Fibroblast of lung (primary cell): Measurements from ENCODE around the gene MYO1D. TPM values are rescaled to one million over a fixed set of nuclear protein-coding genes. Genes with fewer than 3 reads are reported as not detected.

Experiments used
- DNase-seq, 2 donors: peaks; one replicate each; pipeline versions ENCODE4 v3.0.0 to v3.0.0-alpha.2; 2010; ENCODE audit warnings: low read depth in 2 of 2
- H2AFZ ChIP-seq: 2 replicates; pipeline ENCODE4 v1.5.1; 2012; ENCODE audit warnings: low read length, control low read depth, inconsistent platforms
- H3K27ac ChIP-seq: 2 replicates; pipeline ENCODE4 v1.5.1; 2011; ENCODE audit warnings: low read length, control low read depth; ENCODE audit not compliant: insufficient read depth
- H3K27me3 ChIP-seq: 2 replicates; pipeline ENCODE4 v1.5.1; 2011; ENCODE audit warnings: mild to moderate bottlenecking, low read length; ENCODE audit not compliant: control insufficient read depth, insufficient read depth
- H3K36me3 ChIP-seq: 2 replicates; pipeline ENCODE4 v1.5.1; 2011; ENCODE audit warnings: low read length; ENCODE audit not compliant: control insufficient read depth, insufficient read depth
- H3K4me1 ChIP-seq: 2 replicates; pipeline ENCODE4 v1.5.1; 2011; ENCODE audit warnings: low read length; ENCODE audit not compliant: control insufficient read depth, insufficient read depth; ENCODE audit errors: extremely low read depth
- H3K4me2 ChIP-seq: 2 replicates; pipeline ENCODE4 v1.5.1; 2011; ENCODE audit warnings: low read length, control low read depth; ENCODE audit not compliant: insufficient read depth; ENCODE audit errors: extremely low read depth
- H3K4me3 ChIP-seq, 4 experiments: fragments of 200-600 bp in 1 of 4; sonication (generic) in 1 of 4; replicated peaks in 1 of 4; 2 replicates each; pipeline ENCODE4 v1.5.1; 2011 to 2016; ENCODE audit warnings: low read length in 4 of 4, low read depth in 3 of 4, mild to moderate bottlenecking in 3 of 4, control low read depth in 2 of 4, inconsistent platforms in 1 of 4, mixed read lengths in 1 of 4; ENCODE audit not compliant: insufficient read depth in 1 of 4; ENCODE audit errors: control extremely low read depth in 1 of 4
- H3K79me2 ChIP-seq: 2 replicates; pipeline ENCODE4 v1.5.1; 2012; ENCODE audit warnings: mild to moderate bottlenecking, low read length, inconsistent platforms; ENCODE audit not compliant: control insufficient read depth, insufficient read depth
- H3K9ac ChIP-seq: 2 replicates; pipeline ENCODE4 v1.5.1; 2011; ENCODE audit warnings: mild to moderate bottlenecking, low read length, control low read depth; ENCODE audit not compliant: insufficient read depth
- H3K9me3 ChIP-seq: 2 replicates; pipeline ENCODE4 v1.5.1; 2012; ENCODE audit warnings: low read depth, low read length; ENCODE audit not compliant: control insufficient read depth, insufficient read depth
- H4K20me1 ChIP-seq: 2 replicates; pipeline ENCODE4 v1.5.1; 2011; ENCODE audit warnings: low read length; ENCODE audit not compliant: control insufficient read depth, insufficient read depth; ENCODE audit errors: extremely low read depth
- EZH2 ChIP-seq: IDR thresholded peaks from 2 replicates; pipeline ENCODE4 v1.5.1; 2012; ENCODE audit warnings: low read length, control low read depth, mild to moderate bottlenecking; ENCODE audit errors: missing control alignments
- polyA plus RNA-seq, 2 donors: library from polyadenylated mRNA; depleted of rRNA in 1 of 2; stranded (reverse) in 1 of 2; unstranded in 1 of 2; fragments of >200 nt; gene quantifications; 2 replicates each; pipeline ENCODE4 v1.2.1, GENCODE V29; 2011 to 2012; ENCODE audit warnings: missing spikeins in 1 of 2
- total RNA-seq: library from RNA; depleted of rRNA; stranded (reverse); fragments of >200 nt; gene quantifications from 2 replicates; pipeline ENCODE4 v1.2.1, GENCODE V29; 2014
- TF ChIP-seq, protein P1 (sequence below), 2 donors: IDR thresholded peaks in 1 of 2; conservative IDR thresholded peaks in 1 of 2; 1 replicate in 1 of 2; 2 replicates in 1 of 2; pipeline ENCODE4 v1.5.1; 2011 to 2012; ENCODE audit warnings: low read length in 2 of 2, control low read depth in 1 of 2, inconsistent platforms in 1 of 2, low read depth in 1 of 2, mild to moderate bottlenecking in 1 of 2

Gene MYO1D
- total and polyA plus RNA-seq, 2 donors (not counting 1 experiment from before 2014, with no cell fraction given): 35.0 to 46.6 TPM

DNA sequence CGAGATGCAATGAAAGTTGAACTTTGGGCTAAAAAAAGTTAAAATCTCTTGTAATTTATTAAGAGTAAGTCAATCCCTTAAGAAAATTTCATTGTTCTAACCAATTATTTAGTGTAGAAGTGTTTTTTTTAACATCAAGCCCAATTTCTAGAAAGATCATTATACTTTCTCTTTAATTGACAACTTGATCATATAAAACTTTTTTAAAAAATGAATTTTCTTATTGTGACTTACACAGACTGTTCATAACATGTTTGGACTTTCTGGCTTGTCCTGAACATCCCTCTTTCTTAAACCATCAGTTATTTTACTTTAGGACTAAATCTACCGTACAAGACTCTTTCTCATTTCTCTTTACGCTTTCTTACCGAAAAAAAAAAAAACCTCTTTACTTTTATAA, 24.8 kb upstream of the MYO1D start:
- H3K36me3 ChIP-seq: no peaks in the 10 kb centered on the region
- no peak overlapping the region for H3K4me3 ChIP-seq
- no peaks in the 10 kb centered on the region for H3K79me2 ChIP-seq
- TF ChIP-seq, protein P1, sequence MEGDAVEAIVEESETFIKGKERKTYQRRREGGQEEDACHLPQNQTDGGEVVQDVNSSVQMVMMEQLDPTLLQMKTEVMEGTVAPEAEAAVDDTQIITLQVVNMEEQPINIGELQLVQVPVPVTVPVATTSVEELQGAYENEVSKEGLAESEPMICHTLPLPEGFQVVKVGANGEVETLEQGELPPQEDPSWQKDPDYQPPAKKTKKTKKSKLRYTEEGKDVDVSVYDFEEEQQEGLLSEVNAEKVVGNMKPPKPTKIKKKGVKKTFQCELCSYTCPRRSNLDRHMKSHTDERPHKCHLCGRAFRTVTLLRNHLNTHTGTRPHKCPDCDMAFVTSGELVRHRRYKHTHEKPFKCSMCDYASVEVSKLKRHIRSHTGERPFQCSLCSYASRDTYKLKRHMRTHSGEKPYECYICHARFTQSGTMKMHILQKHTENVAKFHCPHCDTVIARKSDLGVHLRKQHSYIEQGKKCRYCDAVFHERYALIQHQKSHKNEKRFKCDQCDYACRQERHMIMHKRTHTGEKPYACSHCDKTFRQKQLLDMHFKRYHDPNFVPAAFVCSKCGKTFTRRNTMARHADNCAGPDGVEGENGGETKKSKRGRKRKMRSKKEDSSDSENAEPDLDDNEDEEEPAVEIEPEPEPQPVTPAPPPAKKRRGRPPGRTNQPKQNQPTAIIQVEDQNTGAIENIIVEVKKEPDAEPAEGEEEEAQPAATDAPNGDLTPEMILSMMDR (conservative IDR thresholded peaks at IDR 0.05 in 1 of 2, IDR thresholded peaks at IDR 0.05 in 1 of 2; ENCODE audit: low read depth in 1 of 2, low read length in 2 of 2): no peak
- TF ChIP-seq EZH2: no peak
- no peak overlapping the region for H3K27ac ChIP-seq
- no peak for DNase-seq
- no peak overlapping the region for H3K4me2 ChIP-seq
- no peaks in the 10 kb centered on the region for H4K20me1 ChIP-seq
- no peaks in the 10 kb centered on the region for H3K4me1 ChIP-seq
- no peaks in the 10 kb centered on the region for H3K9me3 ChIP-seq
- peaks cover 2% of the 10 kb centered on the region for H3K27me3 ChIP-seq
- H2AFZ ChIP-seq: no peak overlapping the region
- H3K9ac ChIP-seq: no peak overlapping the region

DNA sequence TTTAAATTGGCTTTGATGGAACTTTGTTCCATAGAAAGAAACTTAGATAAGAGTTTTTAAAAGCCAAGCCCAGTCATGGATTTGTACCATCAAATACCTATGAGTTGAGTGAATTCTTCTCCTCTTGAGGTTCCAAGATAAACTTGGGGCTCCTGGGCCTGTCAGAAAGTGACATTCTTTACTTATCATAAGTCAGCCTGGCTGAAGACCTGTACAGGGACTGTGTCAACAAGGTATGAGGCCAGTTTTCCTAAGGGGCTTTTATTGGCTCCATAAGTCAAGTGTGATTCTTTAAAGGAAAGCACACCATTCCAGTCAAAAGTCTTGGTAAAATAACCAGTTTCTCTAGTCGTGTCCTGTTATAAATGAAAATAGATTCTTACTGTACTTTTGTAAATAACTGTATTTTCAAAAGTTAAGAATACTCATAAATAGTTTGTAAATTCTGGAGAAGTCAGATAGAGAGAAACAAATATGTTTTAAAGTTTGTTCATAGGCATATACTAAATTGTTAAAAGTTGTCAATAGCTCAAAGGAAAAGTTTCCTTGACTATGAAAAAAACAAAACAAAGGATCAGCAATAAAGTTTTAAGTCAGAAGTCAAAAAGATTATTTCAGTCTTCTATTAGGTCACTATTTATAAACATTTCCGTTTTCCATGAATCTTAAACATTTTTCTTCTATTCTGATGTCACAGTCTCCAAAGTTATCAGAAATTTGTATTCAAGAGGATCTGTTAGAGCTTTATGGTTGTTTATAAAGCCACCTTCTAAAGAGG, 22.5 kb upstream of the MYO1D start:
- H3K4me3 ChIP-seq: no peak overlapping the region
- H4K20me1 ChIP-seq: no peaks in the 10 kb centered on the region
- H3K4me1 ChIP-seq: no peaks in the 10 kb centered on the region
- no peak overlapping the region for H2AFZ ChIP-seq
- TF ChIP-seq EZH2: no peak
- TF ChIP-seq, protein P1 (conservative IDR thresholded peaks at IDR 0.05 in 1 of 2, IDR thresholded peaks at IDR 0.05 in 1 of 2; ENCODE audit: low read depth in 1 of 2, low read length in 2 of 2): no peak
- no peak overlapping the region for H3K9ac ChIP-seq
- H3K9me3 ChIP-seq: no peaks in the 10 kb centered on the region
- no peaks in the 10 kb centered on the region for H3K36me3 ChIP-seq
- H3K27me3 ChIP-seq: peaks cover 2% of the 10 kb centered on the region
- no peak overlapping the region for H3K27ac ChIP-seq
- no peak overlapping the region for H3K4me2 ChIP-seq
- DNase-seq: no peak
- H3K79me2 ChIP-seq: no peaks in the 10 kb centered on the region

DNA sequence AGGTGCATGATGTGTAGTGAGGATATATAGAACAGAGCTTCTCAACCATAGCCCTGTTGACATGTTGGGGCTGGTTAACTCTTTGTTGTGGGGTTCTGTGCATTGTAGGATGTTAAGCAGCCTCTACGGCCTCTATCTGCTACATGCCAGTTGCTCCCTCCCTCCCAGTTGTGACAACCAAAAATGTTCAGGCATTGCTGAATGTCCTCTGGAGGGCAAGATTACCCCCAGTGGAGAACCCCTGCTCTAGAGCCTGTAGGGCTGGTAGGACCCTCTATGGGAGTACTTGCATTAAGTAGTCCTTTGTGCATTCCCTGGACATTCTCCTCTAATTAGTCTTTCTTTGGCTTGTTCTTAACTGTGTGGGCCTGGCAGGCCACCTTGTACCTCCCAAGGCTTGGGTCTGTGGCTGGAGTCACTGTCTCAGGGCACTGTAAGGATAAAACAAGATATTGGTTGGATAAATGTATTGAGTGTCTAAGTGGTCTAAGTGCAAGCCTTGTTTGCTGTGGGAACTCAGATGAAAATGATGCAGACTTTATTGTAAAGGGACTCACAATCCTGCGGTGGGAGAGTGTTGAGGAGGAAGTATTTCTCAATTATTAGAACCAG, 19.8 kb upstream of the MYO1D start:
- Histone ChIP-seq H3K4me2 (no peak overlapping the region), H3K9me3 (no peaks in the 10 kb centered on the region), H3K27me3 (peaks cover 2% of the 10 kb centered on the region), H3K4me1 (no peaks in the 10 kb centered on the region), H3K79me2 (no peaks in the 10 kb centered on the region), H3K27ac (no peak overlapping the region), H3K9ac (no peak overlapping the region), H3K36me3 (no peaks in the 10 kb centered on the region), H2AFZ (no peak overlapping the region), H4K20me1 (no peaks in the 10 kb centered on the region), H3K4me3 (no peak overlapping the region)
- no peak for DNase-seq
- TF ChIP-seq, protein P1 (conservative IDR thresholded peaks at IDR 0.05 in 1 of 2, IDR thresholded peaks at IDR 0.05 in 1 of 2; ENCODE audit: low read depth in 1 of 2, low read length in 2 of 2): no peak
- no peak for TF ChIP-seq EZH2
